ENCODE data around the gene FAM163B.

Gene FAM163B

DNA sequence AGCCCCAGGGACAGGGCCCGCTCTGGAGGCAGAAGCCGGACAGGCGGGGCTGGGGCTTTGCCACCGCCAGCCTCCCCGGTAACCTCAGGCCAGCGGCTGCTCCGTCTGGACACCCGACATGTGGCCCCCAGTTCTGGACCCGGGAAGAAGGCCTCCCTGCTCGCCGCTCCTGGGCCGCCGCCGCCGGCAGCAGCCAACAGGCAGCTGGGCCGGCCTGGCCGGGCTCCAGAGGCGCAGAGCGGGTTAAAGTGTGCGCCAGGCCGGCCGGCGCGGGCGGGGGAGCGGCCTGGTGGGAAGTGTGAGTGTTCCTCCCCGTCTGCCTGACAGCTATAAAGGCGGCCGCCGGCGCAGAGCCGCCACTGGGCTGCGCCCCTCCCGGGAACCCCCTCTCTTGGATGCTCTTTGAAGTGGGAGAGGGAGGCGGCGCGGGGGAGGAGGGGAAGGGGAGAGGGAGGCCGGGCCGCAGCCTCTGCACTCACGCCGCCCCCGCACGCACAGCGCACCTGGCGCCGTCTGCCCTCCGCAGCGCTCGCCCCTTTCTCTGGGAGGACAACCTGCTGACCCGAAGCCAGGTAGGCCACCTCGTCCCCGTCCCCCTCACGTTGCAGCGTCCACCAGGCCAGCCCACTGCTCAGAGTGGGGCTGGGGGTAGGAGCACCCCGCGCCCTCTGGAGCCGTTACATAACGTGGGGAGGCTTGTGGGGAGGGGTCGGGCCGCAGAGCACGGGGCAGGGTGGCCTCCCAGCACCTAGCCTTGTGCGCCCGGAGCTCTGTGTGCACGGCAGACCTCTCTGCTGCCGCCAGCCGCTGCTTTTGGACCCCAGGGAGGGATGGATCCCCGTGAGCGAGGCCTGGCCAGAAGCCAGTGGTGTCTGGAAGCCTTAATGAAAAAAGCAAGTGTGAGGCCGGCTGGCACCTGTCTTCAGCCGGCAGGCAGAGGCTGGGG, 74.6 kb downstream of the FAM163B start, which contains the start of gene ADAMTSL2:
ADAMTSL2 (plus strand) TSS at position 359 of the 946 bp plus-strand sequence. CDS start 2,009 bp downstream, outside the sequence.
- no peaks in the 10 kb centered on the region for H3K9me3 ChIP-seq (ENCODE audit: severe bottlenecking)
- no peak for DNase-seq (ENCODE audit: low spot score)
- no peaks in the 10 kb centered on the region for H3K4me1 ChIP-seq (ENCODE audit: insufficient read depth, poor library complexity, severe bottlenecking)
- no peak within 1 kb of the TSS for H3K27ac ChIP-seq (ENCODE audit: poor library complexity, severe bottlenecking)
- H3K27me3 ChIP-seq (ENCODE audit: insufficient read depth, poor library complexity, severe bottlenecking): peaks cover 51% of the 10 kb centered on the region
- no peaks in the 10 kb centered on the region for H3K36me3 ChIP-seq (ENCODE audit: low read depth)
- no peak within 1 kb of the TSS for H3K4me3 ChIP-seq (ENCODE audit: severe bottlenecking)
- 0 out of 3 replicates have a peak, but pooled peaks have one; percentile 30 for ATAC-seq (ENCODE audit: low read depth)
- no peak for TF ChIP-seq CTCF (IDR thresholded peaks at IDR 0.05; ENCODE audit: poor library complexity, severe bottlenecking)

- Histone ChIP-seq H3K27ac (ENCODE audit: poor library complexity, severe bottlenecking) (no peak overlapping the region), H3K9me3 (ENCODE audit: severe bottlenecking) (no peaks in the 10 kb centered on the region), H3K36me3 (ENCODE audit: low read depth) (no peaks in the 10 kb centered on the region), H3K4me3 (ENCODE audit: severe bottlenecking) (no peak overlapping the region), H3K4me1 (ENCODE audit: insufficient read depth, poor library complexity, severe bottlenecking) (no peaks in the 10 kb centered on the region), H3K27me3 (ENCODE audit: insufficient read depth, poor library complexity, severe bottlenecking) (peaks cover 59% of the 10 kb centered on the region)
- no peak for TF ChIP-seq CTCF (IDR thresholded peaks at IDR 0.05; ENCODE audit: poor library complexity, severe bottlenecking)
- no peak for ATAC-seq (ENCODE audit: low read depth)
- DNase-seq (ENCODE audit: low spot score): no peak
Observed at GRCh38 chr9:133533857-133534256, 75.3 kb downstream of the FAM163B start.

DNA sequence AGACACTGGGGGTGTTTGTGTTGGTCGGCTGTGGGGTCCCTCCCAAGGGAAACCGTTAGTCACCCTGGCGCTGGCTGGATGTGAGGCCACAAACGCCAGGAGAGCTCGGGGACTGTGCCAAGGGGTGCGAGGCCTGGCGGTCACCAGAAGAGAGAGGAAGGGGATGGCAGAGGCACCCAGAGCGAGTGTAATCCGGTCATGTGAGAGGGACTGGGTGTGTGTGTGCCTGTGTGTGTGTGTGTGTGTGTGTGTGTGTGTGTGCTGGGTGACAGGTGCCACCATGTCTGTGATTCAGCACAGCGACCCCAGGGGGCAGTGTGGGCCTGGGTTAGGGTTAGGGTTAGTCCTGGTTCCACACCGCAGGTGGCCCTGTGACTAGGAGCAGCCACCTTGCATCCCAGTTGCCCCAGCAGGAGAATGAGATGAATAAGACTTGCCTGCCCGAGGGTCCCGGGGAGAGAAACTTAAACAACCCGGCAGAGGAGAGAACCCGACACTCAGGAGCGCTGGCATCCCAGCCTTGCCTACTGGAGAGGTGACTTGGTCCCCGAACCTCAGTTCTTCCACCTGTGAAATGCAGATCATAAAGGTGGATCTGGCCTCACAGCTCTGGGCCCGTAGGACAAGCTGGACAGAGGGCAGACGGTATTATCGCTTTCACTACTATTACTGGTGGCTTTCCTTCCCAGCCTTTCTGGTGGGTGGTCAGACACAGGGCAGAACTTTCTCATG, 76.1 kb downstream of the FAM163B start:
- peaks cover 66% of the 10 kb centered on the region for H3K27me3 ChIP-seq (ENCODE audit: insufficient read depth, poor library complexity, severe bottlenecking)
- no peak for ATAC-seq (ENCODE audit: low read depth)

DNA sequence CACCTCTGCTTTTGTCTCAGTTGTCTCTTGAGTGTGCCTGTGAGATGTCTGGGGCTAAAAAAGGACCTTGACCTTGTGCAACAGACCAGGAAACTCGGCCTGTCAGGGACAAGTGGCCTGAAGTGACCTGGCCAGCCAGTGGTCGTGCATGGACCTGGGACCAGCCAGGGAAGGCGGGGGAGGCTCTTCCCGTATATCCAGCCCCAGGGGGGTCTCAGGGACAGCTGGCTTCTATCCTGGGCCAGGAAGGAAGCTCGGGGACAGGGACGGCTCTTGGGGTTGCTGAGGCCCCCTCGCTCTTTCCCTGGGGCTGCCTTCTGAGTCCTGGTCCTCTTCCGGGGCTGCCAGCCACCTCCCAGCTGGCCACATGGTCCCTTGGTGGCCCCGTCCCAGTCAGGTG, 77.9 kb downstream of the FAM163B start:
- Histone ChIP-seq H3K9me3 (ENCODE audit: severe bottlenecking) (no peaks in the 10 kb centered on the region), H3K27ac (ENCODE audit: poor library complexity, severe bottlenecking) (no peak overlapping the region)

More for the DNA sequence above, 76.1 kb downstream of the FAM163B start:
- Histone ChIP-seq H3K27ac (ENCODE audit: poor library complexity, severe bottlenecking) (no peak overlapping the region), H3K4me3 (ENCODE audit: severe bottlenecking) (no peak overlapping the region), H3K4me1 (ENCODE audit: insufficient read depth, poor library complexity, severe bottlenecking) (no peaks in the 10 kb centered on the region), H3K9me3 (ENCODE audit: severe bottlenecking) (no peaks in the 10 kb centered on the region), H3K36me3 (ENCODE audit: low read depth) (no peaks in the 10 kb centered on the region)
- peak; percentile 19 for TF ChIP-seq CTCF (IDR thresholded peaks at IDR 0.05; ENCODE audit: poor library complexity, severe bottlenecking)
- DNase-seq (ENCODE audit: low spot score): no peak

More for the DNA sequence above, 77.9 kb downstream of the FAM163B start:
- no peak for TF ChIP-seq CTCF (IDR thresholded peaks at IDR 0.05; ENCODE audit: poor library complexity, severe bottlenecking)
- DNase-seq (ENCODE audit: low spot score) (no peak), ATAC-seq (ENCODE audit: low read depth) (no peak)
- H3K27me3 ChIP-seq (ENCODE audit: insufficient read depth, poor library complexity, severe bottlenecking): peaks cover 85% of the 10 kb centered on the region
- H3K4me1 ChIP-seq (ENCODE audit: insufficient read depth, poor library complexity, severe bottlenecking): no peaks in the 10 kb centered on the region
- H3K36me3 ChIP-seq (ENCODE audit: low read depth): no peaks in the 10 kb centered on the region
- no peak overlapping the region for H3K4me3 ChIP-seq (ENCODE audit: severe bottlenecking)

All from RWPE2 (cell line).